H9 (cell line): ENCODE data around the gene DPYD. TPM values are rescaled to one million over a fixed set of nuclear protein-coding genes. Genes with fewer than 3 reads are reported as not detected.

Experiments
- DNase-seq: peaks from one replicate; pipeline ENCODE4 v3.0.0-alpha.2; 2017
- H2AFZ ChIP-seq: one replicate; pipeline ENCODE4 v1.6.1; 2013; ENCODE audit warnings: mild to moderate bottlenecking, low read length, control low read depth, moderate library complexity
- H2AK5ac ChIP-seq: 2 replicates; pipeline ENCODE4 v1.6.1; 2013; ENCODE audit warnings: low read length, control low read depth, mixed read lengths; ENCODE audit not compliant: insufficient read length
- H2BK120ac ChIP-seq: one replicate; pipeline ENCODE4 v1.6.1; 2013; ENCODE audit warnings: low read depth, mild to moderate bottlenecking, low read length, control low read depth, inconsistent platforms; ENCODE audit not compliant: poor library complexity, severe bottlenecking
- H2BK12ac ChIP-seq: 2 replicates; pipeline ENCODE4 v1.6.1; 2013; ENCODE audit warnings: low read length, control low read depth, mixed read lengths, low read depth; ENCODE audit not compliant: insufficient read length
- H2BK15ac ChIP-seq: 2 replicates; pipeline ENCODE4 v1.6.1; 2013; ENCODE audit warnings: low read depth, low read length, control low read depth
- H2BK20ac ChIP-seq: one replicate; pipeline ENCODE4 v1.6.1; 2013; ENCODE audit warnings: low read depth, mild to moderate bottlenecking, low read length, control low read depth, inconsistent platforms; ENCODE audit not compliant: poor library complexity, severe bottlenecking
- H2BK5ac ChIP-seq: 2 replicates; pipeline ENCODE4 v1.6.1; 2013; ENCODE audit warnings: low read length, control low read depth, mixed read lengths; ENCODE audit not compliant: insufficient read length
- H3K14ac ChIP-seq: 2 replicates; pipeline ENCODE4 v1.6.1; 2013; ENCODE audit warnings: low read length, control low read depth; ENCODE audit not compliant: insufficient read depth
- H3K18ac ChIP-seq: 2 replicates; pipeline ENCODE4 v1.6.1; 2013; ENCODE audit warnings: low read depth, mild to moderate bottlenecking, mixed read lengths, low read length, control low read depth; ENCODE audit not compliant: insufficient read length
- H3K23ac ChIP-seq: 2 replicates; pipeline ENCODE4 v1.6.1; 2013; ENCODE audit warnings: low read length, control low read depth, mixed read lengths, low read depth; ENCODE audit not compliant: insufficient read length
- H3K23me2 ChIP-seq: 2 replicates; pipeline ENCODE4 v1.6.1; 2013; ENCODE audit warnings: low read depth, mild to moderate bottlenecking, mixed read lengths, low read length, control low read depth; ENCODE audit not compliant: insufficient read length, poor library complexity, severe bottlenecking
- H3K27ac ChIP-seq: 2 replicates; pipeline ENCODE4 v1.5.1; 2013; ENCODE audit warnings: low read length, control low read depth, mixed read lengths, low read depth; ENCODE audit not compliant: insufficient read length
- H3K27me3 ChIP-seq: 2 replicates; pipeline ENCODE4 v1.6.1; 2013; ENCODE audit warnings: low read length, control low read depth, inconsistent platforms; ENCODE audit not compliant: insufficient read depth
- H3K4ac ChIP-seq: 2 replicates; pipeline ENCODE4 v1.6.1; 2013; ENCODE audit warnings: low read depth, mild to moderate bottlenecking, control low read depth, inconsistent platforms, low read length, moderate library complexity
- H3K4me1 ChIP-seq: 2 replicates; pipeline ENCODE4 v1.6.1; 2013; ENCODE audit warnings: low read length, control low read depth, inconsistent platforms; ENCODE audit not compliant: insufficient read depth
- H3K4me2 ChIP-seq: 2 replicates; pipeline ENCODE4 v1.6.1; 2013; ENCODE audit warnings: low read length, control low read depth, mixed read lengths; ENCODE audit not compliant: insufficient read length, insufficient read depth
- H3K56ac ChIP-seq: 2 replicates; pipeline ENCODE4 v1.6.1; 2013; ENCODE audit warnings: low read depth, mild to moderate bottlenecking, mixed read lengths, low read length, control low read depth; ENCODE audit not compliant: insufficient read length
- H3K79me1 ChIP-seq: 2 replicates; pipeline ENCODE4 v1.6.1; 2013; ENCODE audit warnings: low read depth, mild to moderate bottlenecking, moderate library complexity, low read length, control low read depth, inconsistent platforms; ENCODE audit not compliant: insufficient read depth, poor library complexity, severe bottlenecking
- H3K79me2 ChIP-seq: 2 replicates; pipeline ENCODE4 v1.6.1; 2013; ENCODE audit warnings: low read length, control low read depth, inconsistent platforms; ENCODE audit not compliant: insufficient read depth
- H3K9ac ChIP-seq: 2 replicates; pipeline ENCODE4 v1.6.1; 2013; ENCODE audit warnings: low read length, control low read depth, mixed read lengths; ENCODE audit not compliant: insufficient read length; ENCODE audit errors: extremely low read depth
- H3K9me3 ChIP-seq: one replicate; pipeline ENCODE4 v1.6.1; 2013; ENCODE audit warnings: low read depth, low read length, inconsistent platforms; ENCODE audit not compliant: control insufficient read depth
- H3T11ph ChIP-seq: one replicate; pipeline ENCODE4 v1.6.1; 2013; ENCODE audit warnings: mild to moderate bottlenecking, low read length, control low read depth, inconsistent platforms
- H4K20me1 ChIP-seq: one replicate; pipeline ENCODE4 v1.6.1; 2013; ENCODE audit not compliant: control insufficient read depth, insufficient read length, insufficient read depth
- H4K5ac ChIP-seq: 2 replicates; pipeline ENCODE4 v1.6.1; 2013; ENCODE audit warnings: low read depth, mild to moderate bottlenecking, mixed read lengths, low read length, control low read depth; ENCODE audit not compliant: insufficient read length
- H4K8ac ChIP-seq: replicated peaks from 2 replicates; pipeline ENCODE4 v1.6.1; 2013; ENCODE audit warnings: low read length, control low read depth, mixed read lengths, low read depth; ENCODE audit not compliant: insufficient read length
- H4K91ac ChIP-seq: 2 replicates; pipeline ENCODE4 v1.6.1; 2013; ENCODE audit warnings: low read depth, mild to moderate bottlenecking, moderate library complexity, mixed read lengths, low read length, control low read depth; ENCODE audit not compliant: insufficient read length
- H3K27ac Mint-ChIP-seq, 3 experiments: 2 replicates in 2 of 3; 3 replicates in 1 of 3; pipeline ENCODE4 v1.8.0; 2020 to 2021; ENCODE audit warnings: mixed read lengths in 3 of 3, mild to moderate bottlenecking in 1 of 3, moderate library complexity in 1 of 3
- H3K27me3 Mint-ChIP-seq: 2 replicates; pipeline ENCODE4 v1.8.0; 2021; ENCODE audit warnings: low read depth, mild to moderate bottlenecking, moderate library complexity, mixed read lengths
- H3K36me3 Mint-ChIP-seq, 3 experiments: 2 replicates in 2 of 3; 3 replicates in 1 of 3; pipeline ENCODE4 v1.8.0; 2020 to 2021; ENCODE audit warnings: low read depth in 3 of 3, mixed read lengths in 3 of 3; ENCODE audit not compliant: insufficient read depth in 1 of 3
- H3K4me1 Mint-ChIP-seq, 2 experiments: 2 replicates each; pipeline ENCODE4 v1.8.0; 2020; ENCODE audit warnings: mixed read lengths in 2 of 2
- H3K4me3 Mint-ChIP-seq, 2 experiments: 2 replicates in 1 of 2; 3 replicates in 1 of 2; pipeline ENCODE4 v1.8.0; 2020 to 2021; ENCODE audit warnings: mild to moderate bottlenecking in 2 of 2, mixed read lengths in 2 of 2, moderate library complexity in 1 of 2
- H3K9me3 Mint-ChIP-seq, 2 experiments: 2 replicates in 1 of 2; 3 replicates in 1 of 2; pipeline ENCODE4 v1.8.0; 2020; ENCODE audit warnings: mild to moderate bottlenecking in 2 of 2, mixed read lengths in 2 of 2, moderate library complexity in 1 of 2
- CTCF ChIP-seq: fragments of 200-600 bp; sonication (generic); conservative IDR thresholded peaks from 3 replicates; pipeline ENCODE4 v1.8.0; 2021; ENCODE audit warnings: antibody characterized with exemption, mild to moderate bottlenecking
- WGBS: extraction: QIAGEN DNeasy Blood & Tissue Kit; methylation state at CpG from one replicate; pipeline ENCODE4 v1.1.7; 2013; ENCODE audit warnings: missing lambda C conversion rate, low lambda C conversion rate, mixed read lengths; ENCODE audit not compliant: insufficient read length; ENCODE audit errors: extremely low coverage; 5-methylcytosine and 5-hydroxymethylcytosine counted together
- total RNA-seq: library from RNA; stranded (reverse); gene quantifications from 2 replicates; pipeline ENCODE4 v1.2.1, GENCODE V29; 2021

DPYD gene
- total RNA-seq, 1 experiment from 2014 or later = 0.37 TPM

- H3K4me2 ChIP-seq = no peak overlapping the region
- TF ChIP-seq CTCF = no peak
- no peak overlapping the region for H2BK12ac ChIP-seq
- H3K79me2 ChIP-seq = no peaks in the 10 kb centered on the region
- peaks cover 3% of the 10 kb centered on the region; the same call in 1 of the 2 replicates for H3K27me3 Mint-ChIP-seq
- no peak overlapping the region for H2BK5ac ChIP-seq
- H3K36me3 Mint-ChIP-seq = no peaks in the 10 kb centered on the region
- peaks cover 0 to 5% of the 10 kb centered on the region in 2 experiments; a peak in 4 of 5 replicates for H3K9me3 Mint-ChIP-seq
- H2BK15ac ChIP-seq = no peak overlapping the region
- no peak overlapping the region for H4K5ac ChIP-seq
- no peak overlapping the region for H3K18ac ChIP-seq
- H4K91ac ChIP-seq = no peak overlapping the region
- no peak overlapping the region for H3K4ac ChIP-seq
- no peaks in the 10 kb centered on the region; the same call in 1 of the 2 replicates for H3K4me1 ChIP-seq
- no peaks in the 10 kb centered on the region for H3K27me3 ChIP-seq
- WGBS = no CpG with 5 or more reads among the region's 1 CpG
- H3K9ac ChIP-seq = no peak overlapping the region
- H3T11ph ChIP-seq = no peak overlapping the region
- H3K14ac ChIP-seq = no peak overlapping the region
- no peak overlapping the region for H2AK5ac ChIP-seq
- no peak for DNase-seq
- H2BK20ac ChIP-seq = no peak overlapping the region
- H3K27ac Mint-ChIP-seq = no peak overlapping the region; a peak in 1 of 7 replicates
- no peak overlapping the region for H2BK120ac ChIP-seq
- peaks cover 0 to 7% of the 10 kb centered on the region in 2 experiments; a peak in 1 of 4 replicates for H3K4me1 Mint-ChIP-seq
- H3K9me3 ChIP-seq = no peaks in the 10 kb centered on the region
- H3K56ac ChIP-seq = no peak overlapping the region
- no peak overlapping the region for H3K23ac ChIP-seq
- H3K4me3 Mint-ChIP-seq = no peak overlapping the region
- H2AFZ ChIP-seq = no peak overlapping the region
- H3K27ac ChIP-seq = no peak overlapping the region
- H3K79me1 ChIP-seq = no peaks in the 10 kb centered on the region
- H4K20me1 ChIP-seq = no peaks in the 10 kb centered on the region
- no peaks in the 10 kb centered on the region for H3K23me2 ChIP-seq
- no peak overlapping the region for H4K8ac ChIP-seq
Measured at GRCh38 chr1:97814121-97814520, 106.7 kb downstream of the DPYD start.
